ENCODE data around the gene CDH23.

CDH23 gene

DNA sequence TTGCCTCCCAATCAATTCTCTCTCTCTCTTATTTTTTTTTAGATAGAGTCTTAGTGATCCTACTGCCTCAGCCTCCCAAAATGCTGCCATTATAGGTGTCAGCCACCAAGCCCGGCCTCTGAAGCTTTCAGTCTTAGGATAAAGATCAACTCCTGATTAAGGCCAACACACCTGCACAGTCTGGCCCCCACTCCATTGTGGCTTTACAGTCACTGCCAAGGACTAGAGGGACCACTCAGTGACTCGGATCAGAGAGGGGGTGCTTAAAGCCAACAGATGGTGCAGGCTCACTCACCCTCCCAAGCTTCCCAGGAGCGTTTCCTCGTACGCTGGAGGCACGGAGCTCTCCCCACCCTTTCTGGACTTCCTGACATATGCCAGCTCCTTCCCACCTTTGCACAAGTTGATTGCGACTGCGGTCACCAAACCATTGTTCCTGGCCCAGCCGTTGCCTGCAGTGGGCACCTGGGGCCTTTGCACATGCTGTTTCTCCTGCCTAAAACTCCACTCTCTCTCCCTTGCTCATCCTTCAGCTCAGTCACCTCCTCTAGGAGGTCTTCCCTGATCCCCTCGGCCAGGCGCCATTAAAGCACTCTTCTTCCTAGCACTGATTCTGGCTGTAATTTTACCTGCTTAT, 1.7 kb upstream of the CDH23 start:
- no peak overlapping the region for H3K4me3 ChIP-seq (ENCODE audit: low read depth, low read length)
- in situ Hi-C loops (cut with HindIII; ENCODE audit: low sequenced_read_pairs): loop anchor here (25.0 kb wide), 1 partner anchor 192 kb away; no protein-coding TSS in a partner anchor
- TF ChIP-seq, protein P1, sequence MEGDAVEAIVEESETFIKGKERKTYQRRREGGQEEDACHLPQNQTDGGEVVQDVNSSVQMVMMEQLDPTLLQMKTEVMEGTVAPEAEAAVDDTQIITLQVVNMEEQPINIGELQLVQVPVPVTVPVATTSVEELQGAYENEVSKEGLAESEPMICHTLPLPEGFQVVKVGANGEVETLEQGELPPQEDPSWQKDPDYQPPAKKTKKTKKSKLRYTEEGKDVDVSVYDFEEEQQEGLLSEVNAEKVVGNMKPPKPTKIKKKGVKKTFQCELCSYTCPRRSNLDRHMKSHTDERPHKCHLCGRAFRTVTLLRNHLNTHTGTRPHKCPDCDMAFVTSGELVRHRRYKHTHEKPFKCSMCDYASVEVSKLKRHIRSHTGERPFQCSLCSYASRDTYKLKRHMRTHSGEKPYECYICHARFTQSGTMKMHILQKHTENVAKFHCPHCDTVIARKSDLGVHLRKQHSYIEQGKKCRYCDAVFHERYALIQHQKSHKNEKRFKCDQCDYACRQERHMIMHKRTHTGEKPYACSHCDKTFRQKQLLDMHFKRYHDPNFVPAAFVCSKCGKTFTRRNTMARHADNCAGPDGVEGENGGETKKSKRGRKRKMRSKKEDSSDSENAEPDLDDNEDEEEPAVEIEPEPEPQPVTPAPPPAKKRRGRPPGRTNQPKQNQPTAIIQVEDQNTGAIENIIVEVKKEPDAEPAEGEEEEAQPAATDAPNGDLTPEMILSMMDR (IDR thresholded peaks at IDR 0.05; ENCODE audit: low read depth, low read length, missing control alignments): no peak
- DNase-seq (ENCODE audit: low read depth): no peak

DNA sequence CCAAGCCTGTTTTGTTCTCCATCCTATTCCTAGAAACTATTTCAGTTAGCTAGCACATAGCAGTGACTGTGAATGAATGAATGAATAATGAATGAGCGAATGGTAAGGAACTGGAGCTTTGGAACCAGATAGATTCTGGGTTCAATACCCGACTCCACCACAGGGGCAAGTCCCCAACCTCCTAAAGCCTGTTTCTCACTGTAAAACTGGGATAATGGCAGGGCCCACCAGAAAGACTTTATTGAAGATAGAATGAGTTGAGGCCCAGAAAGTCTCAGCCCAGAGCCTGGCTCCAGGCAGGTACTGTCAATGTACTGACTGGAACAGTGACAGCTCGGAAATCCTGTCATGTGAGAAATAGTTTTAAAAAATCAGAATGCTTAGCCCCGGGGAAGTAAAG, 1.1 kb upstream of the CDH23 start:
- H3K4me3 ChIP-seq (ENCODE audit: low read depth, low read length): no peak overlapping the region
- no peak for DNase-seq (ENCODE audit: low read depth)
- in situ Hi-C loops (cut with HindIII; ENCODE audit: low sequenced_read_pairs): loop anchor here (25.0 kb wide), 1 partner anchor 192 kb away; no protein-coding TSS in a partner anchor
- TF ChIP-seq, protein P1 (IDR thresholded peaks at IDR 0.05; ENCODE audit: low read depth, low read length, missing control alignments): no peak

DNA sequence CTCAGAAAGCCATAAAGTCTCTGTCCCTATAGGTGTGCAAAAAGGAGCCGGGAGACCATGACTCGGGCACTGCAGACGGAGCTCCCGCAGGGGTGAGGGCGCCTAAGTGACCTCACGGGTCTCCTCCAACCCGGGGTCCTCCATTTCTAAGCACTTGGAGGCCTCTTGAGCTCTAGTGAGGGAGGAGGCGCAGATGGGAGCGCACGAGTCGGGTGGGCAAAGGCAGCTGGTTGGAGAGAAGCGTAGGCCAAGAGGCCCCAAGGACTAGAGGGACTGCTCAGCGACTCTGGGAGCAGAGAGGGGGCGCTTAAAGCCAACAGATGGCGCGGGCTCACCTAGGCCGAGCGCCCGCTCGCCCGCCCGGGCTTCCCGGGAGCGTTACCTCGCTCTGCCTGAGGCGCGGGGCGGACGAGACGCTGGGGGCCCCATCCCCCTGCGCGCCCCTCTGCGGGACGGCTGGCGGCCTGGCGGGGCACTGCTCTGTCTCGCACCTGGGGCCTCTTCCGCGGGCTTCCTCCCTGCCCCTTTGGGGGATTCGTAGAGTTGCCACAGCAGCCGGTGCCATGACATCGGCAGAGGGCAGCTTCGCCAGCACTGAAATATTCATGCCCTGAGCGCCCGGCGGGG, 523 bp upstream of the CDH23 start:
- in situ Hi-C loops (cut with HindIII; ENCODE audit: low sequenced_read_pairs): loop anchor here (25.0 kb wide), 1 partner anchor 191 kb away; no protein-coding TSS in a partner anchor
- TF ChIP-seq, protein P1 (IDR thresholded peaks at IDR 0.05; ENCODE audit: low read depth, low read length, missing control alignments): peak; percentile 28
- peak overlapping the region; percentile 29 for H3K4me3 ChIP-seq (ENCODE audit: low read depth, low read length)
- DNase-seq (ENCODE audit: low read depth): peak; percentile 3

GRCh38 chr10:71397296-71398212, 834 bp downstream of the CDH23 start:
- TF ChIP-seq, protein P1 (IDR thresholded peaks at IDR 0.05; ENCODE audit: low read depth, low read length, missing control alignments): no peak
- peak overlapping the region; percentile 18 for H3K4me3 ChIP-seq (ENCODE audit: low read depth, low read length)
- DNase-seq (ENCODE audit: low read depth): no peak
- in situ Hi-C loops (cut with HindIII; ENCODE audit: low sequenced_read_pairs): loop anchor here (25.0 kb wide), 1 partner anchor 190 kb away; no protein-coding TSS in a partner anchor

DNA sequence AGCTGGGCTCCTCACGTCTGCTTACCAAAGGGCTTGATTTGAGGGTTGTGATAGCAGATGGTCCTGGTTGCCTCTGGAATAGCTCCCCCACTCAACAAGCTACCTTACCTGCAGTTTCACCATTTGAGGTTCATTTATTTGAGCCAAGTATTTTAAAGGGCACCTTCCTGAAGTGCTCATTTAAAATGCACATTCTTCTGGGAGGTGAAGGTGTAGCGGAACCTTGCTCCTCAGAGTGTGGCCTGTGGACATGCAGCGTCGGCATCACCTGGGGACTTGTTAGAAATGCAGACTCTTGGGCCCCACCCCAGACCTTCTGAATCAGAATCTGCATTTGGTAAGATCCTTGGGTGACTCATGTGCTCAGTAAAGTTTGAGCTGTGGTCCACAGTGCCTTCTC, 2.3 kb downstream of the CDH23 start:
- TF ChIP-seq, protein P1 (IDR thresholded peaks at IDR 0.05; ENCODE audit: low read depth, low read length, missing control alignments): no peak
- H3K4me3 ChIP-seq (ENCODE audit: low read depth, low read length): no peak overlapping the region
- DNase-seq (ENCODE audit: low read depth): no peak
- in situ Hi-C loops (cut with HindIII; ENCODE audit: low sequenced_read_pairs): loop anchor here (25.0 kb wide), 1 partner anchor 188 kb away; no protein-coding TSS in a partner anchor

- H3K4me3 ChIP-seq (ENCODE audit: low read depth, low read length): no peak overlapping the region
- in situ Hi-C loops (cut with HindIII; ENCODE audit: low sequenced_read_pairs): loop anchor here (25.0 kb wide), 1 partner anchor 187 kb away; no protein-coding TSS in a partner anchor
- TF ChIP-seq, protein P1 (IDR thresholded peaks at IDR 0.05; ENCODE audit: low read depth, low read length, missing control alignments): no peak
- no peak for DNase-seq (ENCODE audit: low read depth)
Observed at GRCh38 chr10:71399946-71400345, 3.2 kb downstream of the CDH23 start.

All from astrocyte of the cerebellum (primary cell).